CD4-positive, CD25-positive, alpha-beta regulatory T cell (primary cell): ENCODE results near the gene NDC1. TPM values are rescaled to one million over a fixed set of nuclear protein-coding genes. Genes with fewer than 3 reads are reported as not detected.
"Not testable (repeated sequence)": the region's sequence is repeated elsewhere in the genome, so short reads cannot be mapped to it uniquely, and the experiment has no call there.

Experiments
- ATAC-seq, 2 donors: fragments of 150-1000 bp; cut with Tn5 transposase; one replicate each; pipeline ENCODE4 v1.10.0; 2021; ENCODE audit warnings: low read depth in 2 of 2, moderate number of reproducible peaks in 2 of 2, moderate library complexity in 1 of 2
- DNase-seq, 3 donors: peaks; one replicate each; pipeline versions ENCODE4 v3.0.0 to v3.0.0-alpha.2; 2012 to 2022; ENCODE audit warnings: mixed read lengths in 1 of 3
- H3K27ac ChIP-seq: one replicate; pipeline ENCODE4 v1.7.0; 2013; ENCODE audit warnings: mild to moderate bottlenecking, low read length; ENCODE audit not compliant: insufficient read depth, poor library complexity, severe bottlenecking
- H3K27me3 ChIP-seq: one replicate; pipeline ENCODE4 v1.7.0; 2013; ENCODE audit warnings: low read length; ENCODE audit not compliant: control insufficient read depth, insufficient read depth
- H3K36me3 ChIP-seq: one replicate; pipeline ENCODE4 v1.7.0; 2013; ENCODE audit warnings: mild to moderate bottlenecking, low read length, moderate library complexity; ENCODE audit not compliant: control insufficient read depth, insufficient read depth
- H3K4me1 ChIP-seq: 2 replicates; pipeline ENCODE4 v1.7.0; 2013; ENCODE audit warnings: mild to moderate bottlenecking, low read length; ENCODE audit not compliant: insufficient read depth, control insufficient read depth, poor library complexity, severe bottlenecking
- H3K4me3 ChIP-seq: one replicate; pipeline ENCODE4 v1.7.0; 2013; ENCODE audit warnings: low read depth, mild to moderate bottlenecking, low read length, moderate library complexity
- H3K9me3 ChIP-seq, 2 experiments: 1 replicate in 1 of 2; 2 replicates in 1 of 2; pipeline ENCODE4 v1.7.0; 2013; ENCODE audit warnings: low read length in 2 of 2, mild to moderate bottlenecking in 1 of 2, moderate library complexity in 1 of 2; ENCODE audit not compliant: control insufficient read depth in 2 of 2
- H3K27ac Mint-ChIP-seq, 3 donors: one replicate each; pipeline ENCODE4 v1.8.0; 2020 to 2022; ENCODE audit warnings: mild to moderate bottlenecking in 3 of 3, mixed read lengths in 3 of 3, moderate library complexity in 2 of 3
- H3K27me3 Mint-ChIP-seq: one replicate; pipeline ENCODE4 v1.8.0; 2022; ENCODE audit warnings: mild to moderate bottlenecking, mixed read lengths
- H3K36me3 Mint-ChIP-seq: one replicate; pipeline ENCODE4 v1.8.0; 2020; ENCODE audit warnings: mixed read lengths
- H3K4me1 Mint-ChIP-seq, 4 donors: one replicate each; pipeline ENCODE4 v1.8.0; 2020 to 2022; ENCODE audit warnings: mixed read lengths in 4 of 4, mild to moderate bottlenecking in 1 of 4
- H3K4me3 Mint-ChIP-seq, 4 donors: one replicate each; pipeline ENCODE4 v1.8.0; 2020 to 2022; ENCODE audit warnings: mild to moderate bottlenecking in 4 of 4, mixed read lengths in 4 of 4, moderate library complexity in 3 of 4
- H3K9me3 Mint-ChIP-seq, 7 donors: one replicate each; pipeline ENCODE4 v1.8.0; 2020 to 2022; ENCODE audit warnings: mixed read lengths in 7 of 7, mild to moderate bottlenecking in 3 of 7, moderate library complexity in 2 of 7
- polyA plus RNA-seq, 4 donors: library from polyadenylated mRNA; unstranded; fragments of 300-500 nt; fragmentation: Illumina TruSeq; gene quantifications; one replicate each; pipeline ENCODE4 v1.2.3, GENCODE V29; 2021
- total RNA-seq: library from RNA; stranded (reverse); gene quantifications from one replicate; pipeline ENCODE4 v1.2.3, GENCODE V29; 2022

NDC1 gene, protein sequence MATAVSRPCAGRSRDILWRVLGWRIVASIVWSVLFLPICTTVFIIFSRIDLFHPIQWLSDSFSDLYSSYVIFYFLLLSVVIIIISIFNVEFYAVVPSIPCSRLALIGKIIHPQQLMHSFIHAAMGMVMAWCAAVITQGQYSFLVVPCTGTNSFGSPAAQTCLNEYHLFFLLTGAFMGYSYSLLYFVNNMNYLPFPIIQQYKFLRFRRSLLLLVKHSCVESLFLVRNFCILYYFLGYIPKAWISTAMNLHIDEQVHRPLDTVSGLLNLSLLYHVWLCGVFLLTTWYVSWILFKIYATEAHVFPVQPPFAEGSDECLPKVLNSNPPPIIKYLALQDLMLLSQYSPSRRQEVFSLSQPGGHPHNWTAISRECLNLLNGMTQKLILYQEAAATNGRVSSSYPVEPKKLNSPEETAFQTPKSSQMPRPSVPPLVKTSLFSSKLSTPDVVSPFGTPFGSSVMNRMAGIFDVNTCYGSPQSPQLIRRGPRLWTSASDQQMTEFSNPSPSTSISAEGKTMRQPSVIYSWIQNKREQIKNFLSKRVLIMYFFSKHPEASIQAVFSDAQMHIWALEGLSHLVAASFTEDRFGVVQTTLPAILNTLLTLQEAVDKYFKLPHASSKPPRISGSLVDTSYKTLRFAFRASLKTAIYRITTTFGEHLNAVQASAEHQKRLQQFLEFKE
- total RNA-seq (4.9 TPM), polyA plus RNA-seq (1 to 10 TPM; 3.3 to 6.4 (median 4.6) TPM)

GRCh38 chr1:53837924-53838653 is at the start of gene NDC1:
Gene NDC1 (minus strand): TSS chr1:53838296. CDS start chr1:53838261, 35 bp downstream.
- H3K9me3 Mint-ChIP-seq = peaks cover 0 to 5% (median 2%) of the 10 kb centered on the region in 7 donors
- peaks cover 14 to 38% (median 28%) of the 10 kb centered on the region in 4 donors for H3K4me1 Mint-ChIP-seq
- no peaks in the 10 kb centered on the region for H3K36me3 Mint-ChIP-seq
- Histone ChIP-seq H3K4me3 (peak within 1 kb of the TSS; percentile 100), H3K36me3 (no peaks in the 10 kb centered on the region), H3K9me3 (peaks cover 5 to 6% of the 10 kb centered on the region in 2 experiments), H3K27me3 (peaks cover 4% of the 10 kb centered on the region), H3K27ac (peak within 1 kb of the TSS; percentile 90), H3K4me1 (peaks cover 7% of the 10 kb centered on the region)
- peak; percentile 84 to 97 (median 94) for DNase-seq
- H3K27me3 Mint-ChIP-seq = peaks cover 4% of the 10 kb centered on the region
- peak; percentile 92 to 93 for ATAC-seq
- H3K4me3 Mint-ChIP-seq = peak within 1 kb of the TSS; percentile 92 to 99 (median 96)
- H3K27ac Mint-ChIP-seq = peak within 1 kb of the TSS; percentile 97 to 99 (median 98)

GRCh38 chr1:53883600-53883999 is 45.5 kb upstream of the NDC1 start:
- DNase-seq, H3K4me3 Mint-ChIP-seq, H3K27me3 ChIP-seq, H3K4me3 ChIP-seq, H3K27ac ChIP-seq, H3K9me3 ChIP-seq, H3K27ac Mint-ChIP-seq, H3K27me3 Mint-ChIP-seq, ATAC-seq, H3K4me1 ChIP-seq, H3K9me3 Mint-ChIP-seq: not testable (repeated sequence)
- Mint-ChIP-seq H3K36me3 (peaks cover 60% of the 10 kb centered on the region), H3K4me1 (peaks cover 24 to 57% (median 36%) of the 10 kb centered on the region in 4 donors)
- H3K36me3 ChIP-seq = peaks cover 24% of the 10 kb centered on the region

GRCh38 chr1:53881853-53882252 is 43.8 kb upstream of the NDC1 start:
- DNase-seq, H3K27me3 Mint-ChIP-seq: not testable (repeated sequence)

DNA sequence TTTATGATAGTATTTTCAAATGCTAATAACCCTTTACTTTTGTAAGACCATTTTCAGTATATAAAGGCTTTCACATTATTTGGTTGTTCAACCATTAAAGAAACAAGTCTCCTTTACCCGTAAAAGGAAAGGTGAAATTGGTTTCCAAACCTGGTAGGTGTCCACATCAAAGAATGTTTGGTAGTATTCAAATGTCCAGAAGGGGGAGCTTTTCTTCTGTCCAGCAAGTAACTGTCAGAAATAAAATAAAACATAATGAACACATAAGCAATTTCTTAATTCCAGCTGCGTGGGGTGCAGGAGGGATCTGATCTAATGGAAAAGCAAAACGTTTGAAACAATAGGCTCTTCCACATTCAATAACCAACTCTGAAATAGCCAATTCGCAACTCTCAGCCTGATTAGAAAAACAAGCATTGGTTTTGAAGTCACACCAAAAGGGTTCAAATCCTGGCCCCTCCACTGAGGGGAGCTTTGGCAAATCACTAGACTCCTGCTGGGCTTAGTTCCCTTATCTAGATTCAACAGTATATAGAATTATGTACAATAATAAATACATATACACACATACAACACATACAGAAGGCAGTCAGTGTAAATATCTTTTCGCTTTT is 40.5 kb upstream of the NDC1 start:
- H3K36me3 ChIP-seq = peaks cover 57% of the 10 kb centered on the region
- peaks cover 63% of the 10 kb centered on the region for H3K36me3 Mint-ChIP-seq

More at GRCh38 chr1:53881853-53882252, 43.8 kb upstream of the NDC1 start:
- Mint-ChIP-seq H3K4me3 (peak overlapping the region in 1 of 4 donors; percentile 73), H3K27ac (peak overlapping the region in 1 of 3 donors; percentile 53), H3K4me1 (peaks cover 24 to 43% (median 26%) of the 10 kb centered on the region in 4 donors), H3K36me3 (peaks cover 65% of the 10 kb centered on the region)
- H3K9me3 ChIP-seq, H3K27ac ChIP-seq, H3K4me1 ChIP-seq, H3K4me3 ChIP-seq, H3K9me3 Mint-ChIP-seq, H3K27me3 ChIP-seq, ATAC-seq: not testable (repeated sequence)
- H3K36me3 ChIP-seq = peaks cover 40% of the 10 kb centered on the region

DNA sequence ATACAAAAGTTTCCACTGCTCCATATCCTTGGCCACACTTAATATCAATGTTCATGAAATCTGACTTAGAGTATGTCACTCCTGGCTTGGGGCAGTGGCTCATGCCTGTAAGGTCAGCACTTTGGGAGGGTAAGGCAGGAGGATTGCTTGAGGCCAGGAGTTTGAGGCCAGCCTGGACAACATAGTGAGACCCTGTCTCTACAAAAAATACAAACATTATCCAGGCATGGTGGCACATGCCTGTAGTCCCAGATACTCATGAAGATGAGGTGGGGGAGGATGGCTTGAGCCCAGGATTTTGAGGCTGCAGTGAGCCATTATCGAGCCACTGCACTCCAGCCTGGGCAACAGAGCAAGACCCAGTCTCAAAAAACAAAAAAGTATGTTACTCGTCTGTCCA is 37.1 kb upstream of the NDC1 start:
- H3K9me3 Mint-ChIP-seq, ATAC-seq: not testable (repeated sequence)
- peaks cover 0 to 12% (median 10%) of the 10 kb centered on the region in 4 donors for H3K4me1 Mint-ChIP-seq

More for the DNA sequence above, 40.5 kb upstream of the NDC1 start:
- H3K27me3 Mint-ChIP-seq = no peaks in the 10 kb centered on the region
- peaks cover 6 to 23% (median 17%) of the 10 kb centered on the region in 4 donors for H3K4me1 Mint-ChIP-seq
- no peak overlapping the region for H3K4me3 ChIP-seq
- H3K27ac ChIP-seq = no peak overlapping the region
- no peaks in the 10 kb centered on the region for H3K4me1 ChIP-seq
- no peak overlapping the region for H3K4me3 Mint-ChIP-seq
- H3K27ac Mint-ChIP-seq = no peak overlapping the region
- no peaks in the 10 kb centered on the region for H3K9me3 ChIP-seq
- peak in 2 of 3 donors; percentile 38 to 65 for DNase-seq
- H3K27me3 ChIP-seq = no peaks in the 10 kb centered on the region
- no peak for ATAC-seq
- peaks cover 0 to 5% (median 0%) of the 10 kb centered on the region in 7 donors for H3K9me3 Mint-ChIP-seq

DNA sequence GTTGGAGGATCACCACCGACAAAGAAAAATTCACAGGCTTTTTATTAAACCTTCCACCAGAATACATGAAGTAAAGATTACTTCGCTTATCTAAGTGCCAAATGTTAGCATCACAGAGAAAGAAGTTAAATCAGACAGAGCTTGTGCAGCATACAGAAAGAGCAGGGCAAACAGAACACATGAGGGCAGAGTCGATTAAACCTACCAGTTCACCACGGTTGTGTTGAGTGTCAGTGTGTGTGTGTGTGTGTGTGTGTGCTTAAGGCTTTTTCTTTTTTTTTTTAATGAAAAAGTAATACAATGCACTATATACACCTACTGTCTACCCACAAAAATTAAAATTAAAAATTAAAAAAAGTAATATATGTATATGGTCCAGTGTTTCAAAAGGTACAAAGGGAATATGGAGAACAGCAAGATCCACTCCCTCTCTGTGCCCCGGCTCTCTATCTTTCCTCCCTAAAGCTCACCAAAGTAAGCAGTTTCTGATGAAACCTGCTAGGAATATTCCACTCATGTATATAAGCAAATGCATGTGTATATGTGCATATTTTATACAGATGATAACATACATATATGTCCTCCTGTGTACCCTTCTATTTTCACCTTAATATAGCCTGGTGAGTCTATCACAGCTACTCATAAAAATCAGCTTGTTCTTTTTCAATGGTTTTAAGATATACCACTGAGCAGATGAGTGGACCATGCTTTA is 33.8 kb upstream of the NDC1 start:
- no peak overlapping the region for H3K4me3 ChIP-seq
- no peak for ATAC-seq
- H3K27me3 Mint-ChIP-seq = no peaks in the 10 kb centered on the region
- H3K27me3 ChIP-seq = no peaks in the 10 kb centered on the region
- peaks cover 0 to 2% (median 0%) of the 10 kb centered on the region in 4 donors for H3K4me1 Mint-ChIP-seq
- H3K4me1 ChIP-seq = no peaks in the 10 kb centered on the region
- no peaks in the 10 kb centered on the region for H3K9me3 ChIP-seq
- no peak for DNase-seq
- H3K27ac ChIP-seq = no peak overlapping the region
- H3K36me3 Mint-ChIP-seq = peaks cover 41% of the 10 kb centered on the region
- peak overlapping the region in 1 of 3 donors; percentile 15 for H3K27ac Mint-ChIP-seq
- no peaks in the 10 kb centered on the region for H3K9me3 Mint-ChIP-seq
- peaks cover 68% of the 10 kb centered on the region for H3K36me3 ChIP-seq
- H3K4me3 Mint-ChIP-seq = no peak overlapping the region

More for the DNA sequence above, 37.1 kb upstream of the NDC1 start:
- H3K27ac ChIP-seq, H3K27me3 ChIP-seq, DNase-seq, H3K4me3 ChIP-seq, H3K4me3 Mint-ChIP-seq, H3K9me3 ChIP-seq, H3K27me3 Mint-ChIP-seq, H3K4me1 ChIP-seq: not testable (repeated sequence)
- Mint-ChIP-seq H3K27ac (peak overlapping the region in 1 of 3 donors; percentile 64), H3K36me3 (peaks cover 51% of the 10 kb centered on the region)
- H3K36me3 ChIP-seq = peaks cover 68% of the 10 kb centered on the region
